GM18499 (cell line): ENCODE results near the gene LPXN.

Experiments used
- ATAC-seq: cut with Tn5 transposase; IDR thresholded peaks from one replicate; pipeline ENCODE4 v1.9.1; 2021; ENCODE audit warnings: moderate number of reproducible peaks; ENCODE audit not compliant: insufficient read depth, unreplicated experiment

The LPXN gene

DNA sequence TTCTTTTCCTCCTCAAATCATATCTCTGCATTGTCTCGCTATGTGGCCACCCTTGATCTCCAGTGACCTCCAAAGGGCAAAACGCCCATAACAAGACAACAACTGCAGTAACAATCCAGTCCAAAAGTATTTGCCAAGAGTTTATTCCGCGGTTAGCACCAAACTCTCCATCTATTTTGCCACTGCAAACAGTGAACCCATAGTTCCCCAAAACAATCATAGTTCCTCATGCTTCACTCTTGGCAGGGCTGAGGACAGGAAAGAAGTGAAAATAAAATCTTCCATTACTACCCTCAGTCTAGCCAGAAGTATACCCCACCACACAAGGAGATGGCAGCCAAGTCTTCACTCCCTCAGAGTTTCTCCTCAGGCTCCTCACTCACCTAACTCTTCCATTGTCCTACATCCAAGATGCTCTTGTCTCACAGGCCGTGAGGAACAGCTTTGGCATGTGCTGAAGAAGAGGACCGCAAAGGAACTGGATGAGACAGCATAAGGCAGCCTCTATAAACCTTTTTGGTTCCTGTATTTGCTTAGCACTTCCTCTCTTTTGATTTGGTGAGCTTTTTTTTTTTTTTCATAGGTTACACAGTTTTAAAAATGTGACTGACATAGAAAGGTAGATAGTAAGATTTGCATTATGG, at the start of gene LPXN:
Gene LPXN (minus strand): TSS at position 480 of the 644 bp plus-strand sequence. CDS start 84 bp downstream, at position 396.
- no peak for ATAC-seq

DNA sequence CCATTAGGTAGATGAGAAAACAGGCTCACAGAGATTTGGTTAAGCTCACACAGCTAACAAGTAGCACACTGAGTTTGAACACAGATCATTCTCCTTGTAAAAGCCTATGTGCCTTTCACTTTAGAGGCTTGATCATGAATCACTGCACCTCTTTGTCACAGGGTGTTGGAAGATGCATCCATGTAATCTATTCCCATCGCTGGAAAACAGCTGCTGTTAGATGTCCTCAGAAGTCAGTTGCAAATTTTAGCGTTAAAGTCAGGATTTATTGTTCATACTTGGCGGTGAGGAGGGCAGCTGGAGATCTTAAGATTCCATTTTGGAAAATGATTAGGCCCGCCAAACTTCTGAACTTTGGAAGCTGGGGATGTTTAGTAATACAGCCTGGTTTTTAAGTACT, 49.4 kb upstream of the LPXN start:
- no peak for ATAC-seq

DNA sequence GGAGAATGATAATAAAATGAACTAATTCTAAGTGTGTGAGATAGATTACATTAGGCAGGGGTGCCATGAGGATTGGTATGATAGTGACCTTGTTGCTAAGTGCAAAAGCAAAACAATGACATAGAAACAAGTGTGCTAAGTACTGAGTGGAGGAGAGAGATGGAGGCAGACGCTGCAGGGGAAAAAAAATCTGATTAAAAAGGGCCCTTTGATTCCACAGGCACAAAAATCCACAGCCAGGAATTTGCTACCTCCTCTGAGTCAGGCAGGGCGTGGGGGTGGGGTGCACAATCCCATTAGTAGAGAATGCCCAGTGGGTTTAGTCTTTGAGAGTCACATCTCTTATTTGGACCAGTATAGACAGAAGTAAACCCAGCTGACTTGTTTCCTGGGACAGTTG, 46.7 kb upstream of the LPXN start, which contains the start of gene CNTF:
Gene CNTF (plus strand): TSS at position 322 of the 400 bp plus-strand sequence. CDS start 88 bp downstream, outside the sequence.
- no peak for ATAC-seq

DNA sequence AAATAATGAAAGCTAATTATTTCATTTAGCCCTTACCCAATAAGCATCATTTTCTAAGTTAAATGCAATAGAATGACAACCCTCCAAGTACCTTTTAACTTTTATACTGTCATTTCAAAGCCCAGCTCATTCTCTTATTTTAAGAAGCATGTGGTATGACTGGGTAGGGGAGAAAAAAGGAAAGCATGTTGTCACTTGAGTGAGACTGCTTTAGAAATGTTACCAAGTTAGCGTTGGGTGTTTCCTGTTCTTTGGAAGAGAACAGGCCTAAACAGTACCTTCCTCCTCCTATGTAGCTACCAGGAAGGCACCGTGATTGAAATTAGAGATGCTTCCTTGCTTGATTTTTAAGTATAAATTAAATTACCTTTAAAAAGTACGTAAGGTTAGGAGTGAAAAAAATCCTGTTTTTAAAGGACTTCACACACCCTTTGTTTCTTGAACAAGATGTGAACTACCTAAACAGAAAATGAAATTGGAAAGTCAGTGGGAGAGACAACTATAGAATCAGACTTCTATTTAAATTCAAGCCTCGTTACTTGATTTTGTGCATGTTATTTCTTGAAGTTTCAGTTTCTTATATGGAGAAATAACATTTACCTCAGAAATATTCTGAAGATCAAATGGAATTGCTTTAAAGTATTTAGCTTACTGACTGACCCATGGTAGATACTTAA, 46.1 kb upstream of the LPXN start:
- ATAC-seq: no peak

DNA sequence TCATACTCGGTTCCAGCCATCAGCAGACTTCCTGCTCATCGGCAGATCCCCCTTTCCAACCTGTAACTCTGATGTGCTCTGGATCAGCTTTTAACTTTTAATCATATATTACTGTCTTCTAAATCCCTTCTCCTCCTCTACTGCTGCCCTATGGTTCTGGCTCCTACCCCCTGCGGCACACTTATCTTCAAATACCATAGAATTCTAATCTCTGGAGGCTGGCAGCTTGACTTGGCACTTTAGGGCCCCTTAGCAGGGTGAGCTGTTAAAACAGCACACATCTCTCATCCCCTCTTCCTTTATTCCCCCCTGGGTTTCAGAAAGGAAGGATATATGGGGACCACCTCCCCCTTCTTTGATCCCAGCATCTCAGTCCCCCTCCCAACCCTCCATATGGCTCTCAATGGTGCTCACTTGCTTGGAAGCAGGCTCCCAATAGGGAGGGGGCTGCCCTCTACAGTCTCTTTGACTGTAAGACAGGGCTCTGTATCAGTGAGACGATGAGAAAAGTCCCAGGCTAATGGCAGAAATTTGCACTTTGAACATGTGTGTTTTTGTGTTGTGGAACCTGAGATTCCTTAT, 42.4 kb upstream of the LPXN start:
- no peak for ATAC-seq

DNA sequence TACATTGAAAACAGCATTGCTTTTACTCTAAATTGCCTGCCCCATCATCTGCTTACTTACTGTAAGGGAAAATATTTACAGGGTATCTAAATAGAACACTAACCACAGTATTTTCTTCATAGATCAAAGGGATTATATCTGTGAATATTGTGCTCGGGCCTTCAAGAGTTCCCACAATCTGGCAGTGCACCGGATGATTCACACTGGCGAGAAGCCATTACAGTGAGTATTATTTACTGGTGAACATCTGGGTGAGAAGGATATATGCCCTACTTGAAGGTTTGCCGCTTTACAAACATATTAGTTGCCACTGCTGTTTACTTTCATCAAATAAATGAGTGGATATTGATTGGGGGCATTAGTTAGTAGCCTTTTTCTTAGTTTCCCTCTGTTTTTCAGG, 40.9 kb upstream of the LPXN start:
- ATAC-seq: no peak

DNA sequence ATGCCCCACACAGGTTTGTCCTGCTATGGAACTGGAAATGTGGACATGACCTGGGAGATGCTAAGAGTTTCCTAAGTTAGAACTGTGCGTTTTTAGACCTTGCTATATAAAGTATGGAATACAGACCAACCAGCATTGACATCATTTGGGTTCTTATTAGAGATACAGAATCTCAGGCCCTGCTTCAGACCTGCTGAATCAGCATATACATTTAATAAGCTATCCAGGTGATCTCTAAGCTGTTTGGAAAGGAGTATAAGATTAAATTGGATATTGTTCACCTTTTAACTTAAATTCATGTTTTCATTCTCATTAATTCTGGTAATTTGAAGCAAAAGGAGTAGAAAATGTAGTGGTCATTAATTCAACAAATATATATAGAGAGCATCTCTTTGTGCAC, 39.9 kb upstream of the LPXN start:
- no peak for ATAC-seq

DNA sequence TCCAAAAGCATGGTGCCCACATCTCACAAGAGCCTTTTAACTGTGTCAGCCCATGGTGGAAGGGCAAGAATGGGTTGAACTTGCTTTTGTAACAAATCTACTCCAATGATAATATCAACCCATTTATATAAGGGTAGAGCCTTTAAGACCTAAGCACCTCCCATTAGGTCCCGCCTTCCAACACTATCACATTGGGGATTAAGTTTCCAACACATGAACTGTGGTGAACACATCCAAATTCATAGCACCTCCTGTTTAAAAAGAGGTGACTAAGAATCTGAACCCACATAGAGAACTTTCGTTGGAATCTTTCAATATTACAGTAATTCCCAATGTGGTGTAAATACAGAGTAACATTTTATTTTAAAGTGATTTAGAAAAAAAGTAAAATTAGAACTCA, 37.6 kb upstream of the LPXN start:
- ATAC-seq: no peak

DNA sequence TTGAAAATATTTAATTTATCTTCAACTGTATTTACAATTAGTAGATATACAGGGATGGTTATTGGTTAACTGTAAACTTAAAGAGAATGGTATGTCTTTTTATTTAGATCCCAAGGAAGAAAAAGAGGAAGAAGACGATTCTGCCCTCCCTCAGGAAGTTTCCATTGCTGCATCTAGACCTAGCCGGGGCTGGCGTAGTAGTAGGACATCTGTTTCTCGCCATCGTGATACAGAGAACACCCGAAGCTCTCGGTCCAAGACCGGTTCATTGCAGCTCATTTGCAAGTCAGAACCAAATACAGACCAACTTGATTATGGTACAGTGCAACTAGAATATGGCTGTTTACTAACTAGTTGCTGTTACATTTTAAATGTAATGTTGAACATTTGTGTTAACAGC, 34.1 kb upstream of the LPXN start:
- ATAC-seq: no peak

DNA sequence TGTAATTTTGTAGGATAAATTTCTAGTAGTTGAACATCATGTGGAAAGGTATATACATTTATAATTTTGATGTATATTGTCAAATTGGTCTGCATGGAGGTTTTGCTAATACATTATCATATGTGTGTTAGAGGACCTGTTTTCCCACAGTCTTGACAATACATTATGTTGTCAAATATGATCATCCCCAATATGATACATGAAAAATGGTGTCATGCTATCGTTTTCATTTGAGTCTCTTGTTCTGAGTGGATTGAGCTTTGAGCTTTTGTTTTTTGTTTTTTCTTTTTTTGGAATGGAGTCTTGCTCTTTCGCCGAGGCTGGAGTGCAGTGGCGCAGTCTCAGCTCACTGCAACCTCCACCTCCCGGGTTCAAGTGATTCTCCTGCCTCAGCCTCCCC, 32.7 kb upstream of the LPXN start:
- no peak for ATAC-seq

DNA sequence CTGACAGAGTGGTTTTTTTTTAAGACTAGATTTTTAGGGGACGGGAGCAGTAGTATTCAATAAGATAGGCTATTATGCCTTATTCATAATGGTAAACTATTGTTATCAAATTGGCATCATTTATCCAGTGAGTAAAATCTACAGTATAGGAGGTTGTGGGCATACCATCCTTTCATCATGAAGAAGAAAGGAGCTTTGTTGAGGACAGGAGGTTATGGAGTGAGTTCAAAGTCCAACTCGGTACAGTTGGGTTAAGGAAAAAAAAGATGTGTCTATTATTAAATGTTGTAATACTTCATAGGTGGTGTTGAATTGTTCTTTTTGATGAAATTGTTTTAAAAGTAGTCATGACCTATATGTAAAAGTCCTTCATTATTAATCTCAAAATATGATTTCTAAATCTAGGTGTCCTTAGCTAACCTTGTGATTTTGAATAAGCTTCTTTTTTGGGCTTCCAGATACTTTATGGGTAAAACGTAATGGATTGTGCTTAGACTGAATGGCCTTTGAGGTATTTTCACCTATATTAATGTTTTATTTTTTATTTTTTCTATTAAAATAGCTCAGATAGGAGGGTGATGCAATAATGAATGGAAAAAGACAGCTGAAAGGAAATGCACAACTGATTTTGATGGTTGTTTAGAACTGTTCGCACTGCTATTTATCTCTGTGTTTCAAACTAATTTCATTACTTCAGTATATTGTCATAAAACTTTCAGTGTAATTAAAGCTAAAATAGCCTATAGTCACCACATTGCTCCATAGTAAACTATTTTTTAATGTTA, 31.5 kb upstream of the LPXN start:
- no peak for ATAC-seq

DNA sequence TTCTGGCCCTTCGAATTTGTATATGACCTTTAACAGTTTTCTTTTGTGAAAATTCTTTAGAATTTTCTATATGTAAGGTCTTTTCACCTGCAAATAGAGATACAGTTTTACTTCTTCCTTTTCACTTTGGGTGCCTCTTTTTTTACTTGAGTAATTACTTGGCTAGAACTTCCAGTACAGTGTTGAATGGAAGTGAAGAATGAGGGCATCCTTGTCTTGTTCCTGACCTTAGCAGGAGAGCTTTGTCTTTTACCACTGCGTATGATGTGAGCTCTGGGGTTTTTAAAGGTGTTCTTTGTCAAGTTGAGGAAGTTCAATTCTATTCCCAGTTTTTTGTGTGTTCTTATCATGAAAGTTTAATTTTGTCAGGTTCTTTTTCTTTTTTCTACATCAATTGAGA, 24.9 kb upstream of the LPXN start:
- ATAC-seq: no peak

DNA sequence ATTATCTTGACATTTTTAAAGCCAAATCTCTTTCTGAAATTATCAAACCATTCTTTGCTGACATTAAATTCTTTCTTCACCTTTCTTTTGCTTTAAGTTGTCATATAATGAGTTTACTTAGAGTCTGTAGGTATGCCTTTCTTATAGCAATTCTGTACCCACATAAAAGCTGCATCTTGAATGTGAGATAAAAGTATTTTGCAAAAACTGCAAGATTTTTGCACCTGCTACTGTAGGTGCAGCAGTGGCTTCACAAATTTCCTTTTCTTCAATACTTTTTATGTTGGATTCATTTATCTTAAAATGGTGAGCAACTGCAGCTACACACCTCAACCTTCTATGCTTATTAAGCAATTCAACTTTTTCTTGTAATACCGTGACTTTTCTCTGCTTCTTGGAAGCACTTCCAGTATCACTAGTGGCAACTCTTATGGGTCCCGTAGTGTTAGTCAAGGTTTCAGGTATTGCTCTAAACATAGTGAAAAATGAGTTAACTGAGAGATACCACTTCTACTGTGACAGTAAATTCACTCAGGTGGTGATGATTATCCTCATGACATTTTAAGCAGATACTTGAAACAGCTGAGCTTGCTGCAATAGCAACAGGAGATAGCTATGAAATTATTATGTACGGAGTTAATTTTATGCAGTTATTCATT, 22.0 kb upstream of the LPXN start:
- ATAC-seq: no peak

DNA sequence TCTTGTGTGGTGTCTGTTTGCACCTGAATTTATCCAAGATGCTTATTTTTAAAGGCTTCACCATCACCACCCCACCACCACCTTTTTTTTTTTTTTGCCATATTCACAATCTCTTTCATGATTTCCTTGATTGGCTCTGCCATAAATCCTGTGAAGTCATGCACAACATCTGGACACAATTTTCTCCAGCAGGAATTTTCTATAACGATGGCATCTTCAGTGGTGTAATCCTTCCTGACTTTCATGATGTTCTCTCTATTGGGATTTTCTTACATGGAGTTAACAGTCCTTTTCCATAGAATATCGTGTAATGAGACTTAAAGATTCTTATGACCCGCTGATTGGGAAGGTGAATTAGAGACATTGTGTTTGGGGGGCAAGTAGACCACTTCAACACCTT, 21.0 kb upstream of the LPXN start:
- no peak for ATAC-seq

DNA sequence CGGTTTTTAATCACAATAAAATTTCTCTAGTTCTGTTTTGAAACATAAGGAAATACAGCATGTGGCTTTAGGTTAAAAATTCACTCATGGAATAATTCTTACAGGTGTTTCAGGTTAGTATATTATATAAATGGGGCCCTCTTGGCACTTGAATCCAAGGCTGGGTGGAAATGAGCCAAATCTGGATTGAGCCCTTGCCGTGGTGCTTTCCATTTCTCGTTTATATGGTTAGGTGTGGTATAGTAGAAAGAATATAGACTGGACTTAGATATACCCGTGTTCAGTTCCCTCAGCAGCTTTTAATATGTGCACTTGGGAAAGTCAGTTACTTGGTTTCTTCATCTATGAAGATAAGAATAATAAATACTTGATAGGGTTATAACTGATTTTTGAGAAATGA, 19.2 kb upstream of the LPXN start:
- no peak for ATAC-seq

DNA sequence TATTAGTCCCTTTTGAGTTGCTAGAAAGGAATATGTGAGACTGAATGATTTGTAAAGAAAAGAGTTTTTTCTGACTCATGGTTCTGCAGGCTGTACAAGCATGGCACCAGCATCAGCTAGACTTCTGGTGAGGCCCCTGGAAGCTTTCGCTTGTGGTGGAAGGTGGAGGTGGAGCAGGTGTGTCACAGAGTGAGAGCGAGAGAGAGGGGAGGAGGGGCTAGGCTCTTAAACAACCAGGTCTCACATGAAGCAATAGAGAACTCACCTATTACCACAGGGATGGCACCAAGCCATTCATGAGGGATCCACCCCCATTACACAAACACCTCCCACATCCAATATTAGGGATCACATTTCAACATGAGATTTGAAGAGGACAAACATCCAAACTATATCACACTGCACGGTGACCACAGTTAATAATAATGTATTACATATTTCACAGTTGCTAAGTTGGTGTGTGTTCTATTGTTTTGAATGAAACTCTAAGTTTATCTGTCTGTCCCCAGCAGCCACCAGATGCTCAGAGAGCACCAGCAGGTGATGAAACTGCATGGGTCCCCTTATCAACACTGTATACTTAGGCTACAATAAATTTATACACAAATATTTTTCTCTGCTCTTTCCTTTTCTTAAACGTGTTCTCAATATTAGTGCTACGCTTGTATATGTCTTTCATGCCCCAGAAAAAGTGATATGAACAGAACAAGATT, 17.3 kb upstream of the LPXN start:
- no peak for ATAC-seq

DNA sequence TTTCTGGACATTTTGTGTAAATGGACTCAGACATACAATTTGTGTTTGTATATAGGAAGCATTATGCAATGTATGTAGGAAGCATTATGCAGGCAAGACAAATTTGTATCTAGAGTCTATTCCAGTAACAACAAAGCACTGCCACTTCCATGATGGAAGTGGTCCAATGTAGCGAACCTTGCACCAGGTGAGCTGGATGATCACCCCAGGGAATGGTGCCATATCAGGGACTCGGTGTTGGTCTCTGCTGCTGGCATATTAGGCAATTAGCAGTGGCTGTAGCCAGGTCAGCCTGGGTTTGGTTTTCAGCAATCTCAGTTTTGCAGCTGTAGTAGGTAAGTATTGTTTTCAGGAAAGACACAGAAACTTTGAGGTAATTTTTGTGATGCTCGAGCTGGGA, 16.0 kb upstream of the LPXN start:
- ATAC-seq: no peak

DNA sequence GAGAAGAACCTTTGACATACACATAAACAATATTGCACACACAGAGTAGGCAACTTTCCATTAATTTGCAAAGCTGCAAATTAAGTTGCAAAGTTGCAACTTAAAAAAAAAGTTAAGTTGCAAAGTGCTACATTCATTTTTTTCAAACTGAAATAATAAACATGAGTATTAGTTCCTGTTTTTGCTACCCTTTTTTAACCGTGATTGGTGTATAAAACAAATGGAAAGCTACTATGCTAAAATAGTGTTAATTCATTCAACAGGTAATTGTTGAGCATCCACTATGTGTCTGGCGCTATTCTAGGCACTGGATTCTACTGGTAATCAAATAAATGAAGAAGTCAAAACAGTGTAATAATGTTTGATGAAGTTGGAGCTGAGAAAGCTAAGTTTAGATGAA, 11.3 kb upstream of the LPXN start:
- ATAC-seq: no peak

DNA sequence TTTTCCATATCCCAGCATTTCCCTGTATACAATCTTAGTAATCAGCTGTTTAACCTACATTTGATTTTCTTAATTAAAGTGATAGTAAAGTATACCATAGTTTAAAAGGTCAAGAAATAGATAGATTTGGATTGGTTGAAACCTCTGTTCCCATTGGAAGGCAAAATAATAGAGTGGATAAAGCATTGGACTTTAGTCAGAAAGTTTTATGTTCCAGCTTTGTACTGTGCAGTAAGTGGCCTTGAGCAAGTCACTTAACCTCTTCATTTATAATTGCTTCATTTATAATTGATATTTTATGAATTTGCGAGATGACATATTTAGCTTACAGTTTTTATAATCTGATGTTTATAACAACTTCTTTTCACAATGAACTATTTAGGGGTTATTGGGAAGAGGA, 6.8 kb upstream of the LPXN start:
- no peak for ATAC-seq

DNA sequence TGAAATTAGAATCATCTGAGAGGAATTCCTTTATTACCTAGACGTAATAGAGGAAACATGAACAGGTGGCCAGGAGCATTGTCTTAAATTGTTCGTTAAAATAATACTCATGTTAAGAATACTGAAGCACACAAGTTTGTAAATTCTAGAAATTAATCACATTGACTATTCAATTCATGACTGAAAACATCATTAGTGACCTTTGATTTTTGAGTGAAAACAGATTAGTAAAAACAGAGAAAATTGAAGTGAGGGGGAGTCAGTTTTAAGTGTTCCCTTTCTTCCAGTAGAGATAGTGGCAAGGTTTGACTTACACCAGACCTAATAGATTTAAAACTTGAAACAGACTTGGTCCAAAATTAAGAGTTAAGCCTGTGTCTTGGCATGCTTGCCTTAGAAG, 4.7 kb upstream of the LPXN start:
- ATAC-seq: no peak
